ENCODE results near the gene TM9SF1. TPM values are rescaled to one million over a fixed set of nuclear protein-coding genes. Genes with fewer than 3 reads are reported as not detected.
A peak's percentile ranks its signal among the peaks of the same experiment; 100 is the strongest.

Gene TM9SF1
- total and polyA plus RNA-seq, 9 of the 15 experiments (the other 6 are each of a cell fraction or from before 2014, with no cell fraction given) = 5.3 to 20.3 (median 11.8) TPM

DNA sequence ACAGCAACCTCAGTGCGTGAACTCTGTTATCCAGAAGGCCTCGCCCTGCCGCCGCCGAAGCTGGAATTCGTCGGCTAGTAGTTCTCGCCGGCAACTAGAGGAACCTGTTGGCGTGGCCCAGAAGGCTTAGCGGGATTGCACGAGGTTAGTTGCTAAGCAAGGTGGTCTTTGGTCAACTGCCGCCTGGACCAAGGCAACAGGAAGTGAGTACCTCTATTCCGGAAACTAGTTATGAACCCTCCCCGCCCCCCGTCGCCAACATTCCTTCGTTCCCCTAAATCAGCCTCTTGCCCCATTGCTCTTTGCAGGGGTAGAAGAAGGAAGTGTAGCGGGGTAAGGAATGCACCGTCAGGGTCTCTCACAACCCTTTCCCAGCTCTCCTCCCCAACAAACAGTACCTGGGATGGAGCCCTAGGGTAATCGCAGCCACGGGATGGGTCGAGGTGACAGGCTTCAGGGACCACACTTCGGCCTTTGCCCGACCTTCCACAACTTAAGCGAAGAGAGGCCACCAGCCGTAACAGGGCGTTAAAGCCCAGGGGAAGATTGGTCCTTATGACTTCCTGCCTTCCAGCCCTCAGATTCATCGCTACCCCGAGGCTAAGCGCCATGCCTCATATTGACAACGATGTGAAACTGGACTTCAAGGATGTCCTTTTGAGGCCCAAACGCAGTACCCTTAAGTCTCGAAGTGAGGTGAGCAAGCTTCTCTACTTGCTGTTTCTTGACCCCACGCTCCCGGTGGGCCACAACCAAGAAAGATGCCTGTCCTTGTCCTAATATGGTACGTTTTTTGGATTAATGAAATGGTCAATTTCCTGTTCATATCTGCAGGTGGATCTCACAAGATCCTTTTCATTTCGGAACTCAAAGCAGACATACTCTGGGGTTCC, 37.6 kb upstream of the TM9SF1 start, which contains the start of gene GMPR2 (continued):
- TF ChIP-seq CREB1 (IDR thresholded peaks at IDR 0.05) (no peak), CREB1 (CRISPR knock-in tag; IDR thresholded peaks at IDR 0.05) (no peak), ZSCAN29 (IDR thresholded peaks at IDR 0.05) (no peak), HNRNPUL1 (IDR thresholded peaks at IDR 0.05; ENCODE audit: low read length) (no peak), XRCC4 (IDR thresholded peaks at IDR 0.05; ENCODE audit: extremely low read depth, insufficient read depth, insufficient read length) (no peak), MAZ (CRISPR knock-in tag; conservative IDR thresholded peaks at IDR 0.05 in 1 of 2, IDR thresholded peaks at IDR 0.05 in 1 of 2) (peak in 1 of 2 experiments; percentile 25; a peak in 1 of 4 replicates), SMARCA5 (IDR thresholded peaks at IDR 0.05) (no peak), ZNF436 (CRISPR knock-in tag; IDR thresholded peaks at IDR 0.05) (no peak)
- TF ChIP-seq, protein P1, sequence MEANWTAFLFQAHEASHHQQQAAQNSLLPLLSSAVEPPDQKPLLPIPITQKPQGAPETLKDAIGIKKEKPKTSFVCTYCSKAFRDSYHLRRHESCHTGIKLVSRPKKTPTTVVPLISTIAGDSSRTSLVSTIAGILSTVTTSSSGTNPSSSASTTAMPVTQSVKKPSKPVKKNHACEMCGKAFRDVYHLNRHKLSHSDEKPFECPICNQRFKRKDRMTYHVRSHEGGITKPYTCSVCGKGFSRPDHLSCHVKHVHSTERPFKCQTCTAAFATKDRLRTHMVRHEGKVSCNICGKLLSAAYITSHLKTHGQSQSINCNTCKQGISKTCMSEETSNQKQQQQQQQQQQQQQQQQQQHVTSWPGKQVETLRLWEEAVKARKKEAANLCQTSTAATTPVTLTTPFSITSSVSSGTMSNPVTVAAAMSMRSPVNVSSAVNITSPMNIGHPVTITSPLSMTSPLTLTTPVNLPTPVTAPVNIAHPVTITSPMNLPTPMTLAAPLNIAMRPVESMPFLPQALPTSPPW (CRISPR knock-in tag; IDR thresholded peaks at IDR 0.05) = peak; percentile 62
- TF ChIP-seq, protein P2, sequence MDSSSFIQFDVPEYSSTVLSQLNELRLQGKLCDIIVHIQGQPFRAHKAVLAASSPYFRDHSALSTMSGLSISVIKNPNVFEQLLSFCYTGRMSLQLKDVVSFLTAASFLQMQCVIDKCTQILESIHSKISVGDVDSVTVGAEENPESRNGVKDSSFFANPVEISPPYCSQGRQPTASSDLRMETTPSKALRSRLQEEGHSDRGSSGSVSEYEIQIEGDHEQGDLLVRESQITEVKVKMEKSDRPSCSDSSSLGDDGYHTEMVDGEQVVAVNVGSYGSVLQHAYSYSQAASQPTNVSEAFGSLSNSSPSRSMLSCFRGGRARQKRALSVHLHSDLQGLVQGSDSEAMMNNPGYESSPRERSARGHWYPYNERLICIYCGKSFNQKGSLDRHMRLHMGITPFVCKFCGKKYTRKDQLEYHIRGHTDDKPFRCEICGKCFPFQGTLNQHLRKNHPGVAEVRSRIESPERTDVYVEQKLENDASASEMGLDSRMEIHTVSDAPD (CRISPR knock-in tag; IDR thresholded peaks at IDR 0.05) = no peak
- TF ChIP-seq, protein P3, sequence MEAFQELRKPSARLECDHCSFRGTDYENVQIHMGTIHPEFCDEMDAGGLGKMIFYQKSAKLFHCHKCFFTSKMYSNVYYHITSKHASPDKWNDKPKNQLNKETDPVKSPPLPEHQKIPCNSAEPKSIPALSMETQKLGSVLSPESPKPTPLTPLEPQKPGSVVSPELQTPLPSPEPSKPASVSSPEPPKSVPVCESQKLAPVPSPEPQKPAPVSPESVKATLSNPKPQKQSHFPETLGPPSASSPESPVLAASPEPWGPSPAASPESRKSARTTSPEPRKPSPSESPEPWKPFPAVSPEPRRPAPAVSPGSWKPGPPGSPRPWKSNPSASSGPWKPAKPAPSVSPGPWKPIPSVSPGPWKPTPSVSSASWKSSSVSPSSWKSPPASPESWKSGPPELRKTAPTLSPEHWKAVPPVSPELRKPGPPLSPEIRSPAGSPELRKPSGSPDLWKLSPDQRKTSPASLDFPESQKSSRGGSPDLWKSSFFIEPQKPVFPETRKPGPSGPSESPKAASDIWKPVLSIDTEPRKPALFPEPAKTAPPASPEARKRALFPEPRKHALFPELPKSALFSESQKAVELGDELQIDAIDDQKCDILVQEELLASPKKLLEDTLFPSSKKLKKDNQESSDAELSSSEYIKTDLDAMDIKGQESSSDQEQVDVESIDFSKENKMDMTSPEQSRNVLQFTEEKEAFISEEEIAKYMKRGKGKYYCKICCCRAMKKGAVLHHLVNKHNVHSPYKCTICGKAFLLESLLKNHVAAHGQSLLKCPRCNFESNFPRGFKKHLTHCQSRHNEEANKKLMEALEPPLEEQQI (IDR thresholded peaks at IDR 0.05) = no peak
